ENCODE results near the gene POGK. TPM values are rescaled to one million over a fixed set of nuclear protein-coding genes. Genes with fewer than 3 reads are reported as not detected.
"Not testable (repeated sequence)": the region's sequence is repeated elsewhere in the genome, so short reads cannot be mapped to it uniquely, and the experiment has no call there.

POGK gene
- polyA plus RNA-seq, 3 donors: 41.2 to 44.2 (median 42.6) TPM

DNA sequence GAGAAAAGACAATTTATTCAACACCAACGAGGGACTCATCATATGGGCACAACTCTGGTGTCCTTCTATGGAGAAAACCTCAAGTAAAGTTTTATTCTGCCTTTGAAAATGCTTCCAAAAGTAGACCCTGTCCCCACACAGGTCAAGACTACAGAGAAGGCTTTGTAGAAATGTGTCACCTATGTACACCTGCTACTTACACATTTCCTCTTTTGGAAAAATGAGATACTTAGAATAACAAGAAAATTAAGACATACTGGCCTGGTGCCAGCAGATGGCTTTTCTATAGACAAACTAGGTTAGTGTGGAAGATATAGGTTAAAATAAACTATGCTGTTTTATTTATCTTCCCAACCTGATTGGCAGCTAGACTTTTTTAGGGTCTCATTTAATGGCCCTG lies 13.6 kb downstream of the POGK start:
- DNase-seq (ENCODE audit: low read depth in 3 of 3, low spot score in 2 of 3): no peak

DNA sequence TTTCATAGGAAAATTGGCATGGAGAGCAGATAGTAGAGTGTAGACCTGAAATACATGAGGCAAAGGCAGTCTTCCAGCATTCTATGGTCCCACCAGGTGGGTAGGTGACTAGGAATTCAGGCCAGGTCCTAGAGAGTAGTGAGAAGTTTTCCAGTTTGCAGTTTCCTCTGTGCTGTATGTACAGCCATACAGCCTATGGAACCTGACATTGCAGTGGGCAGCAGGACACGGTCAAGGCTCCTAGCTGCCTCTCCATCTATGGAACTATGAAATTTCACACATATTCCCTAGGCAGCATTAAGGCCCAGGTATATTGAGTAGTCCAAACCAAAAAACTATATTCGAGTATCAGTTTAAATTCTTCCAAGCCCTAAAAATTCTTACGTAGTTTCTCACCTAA lies 16.3 kb downstream of the POGK start:
- DNase-seq (ENCODE audit: low read depth in 3 of 3, low spot score in 2 of 3): no peak

DNA sequence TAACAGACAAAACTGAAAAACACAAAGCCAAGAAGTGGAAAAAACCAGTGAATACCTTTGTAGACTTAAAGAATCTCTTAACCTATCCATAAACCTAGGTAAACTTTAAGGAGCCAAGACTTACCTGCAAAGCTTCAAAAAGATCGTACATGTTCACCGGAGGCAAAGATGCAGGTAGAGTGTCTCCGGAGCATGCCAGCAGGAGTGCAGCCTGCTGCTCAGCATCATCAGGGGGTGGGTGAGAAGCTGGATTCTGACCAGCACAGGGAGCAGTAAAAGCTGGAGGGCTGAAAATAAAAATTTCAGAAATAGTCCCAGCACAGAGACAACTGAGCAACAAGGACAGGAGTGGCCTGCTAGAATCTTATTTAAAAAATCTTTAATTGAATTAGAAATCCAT lies 18.7 kb downstream of the POGK start:
- DNase-seq (ENCODE audit: low read depth in 3 of 3, low spot score in 2 of 3): no peak

DNA sequence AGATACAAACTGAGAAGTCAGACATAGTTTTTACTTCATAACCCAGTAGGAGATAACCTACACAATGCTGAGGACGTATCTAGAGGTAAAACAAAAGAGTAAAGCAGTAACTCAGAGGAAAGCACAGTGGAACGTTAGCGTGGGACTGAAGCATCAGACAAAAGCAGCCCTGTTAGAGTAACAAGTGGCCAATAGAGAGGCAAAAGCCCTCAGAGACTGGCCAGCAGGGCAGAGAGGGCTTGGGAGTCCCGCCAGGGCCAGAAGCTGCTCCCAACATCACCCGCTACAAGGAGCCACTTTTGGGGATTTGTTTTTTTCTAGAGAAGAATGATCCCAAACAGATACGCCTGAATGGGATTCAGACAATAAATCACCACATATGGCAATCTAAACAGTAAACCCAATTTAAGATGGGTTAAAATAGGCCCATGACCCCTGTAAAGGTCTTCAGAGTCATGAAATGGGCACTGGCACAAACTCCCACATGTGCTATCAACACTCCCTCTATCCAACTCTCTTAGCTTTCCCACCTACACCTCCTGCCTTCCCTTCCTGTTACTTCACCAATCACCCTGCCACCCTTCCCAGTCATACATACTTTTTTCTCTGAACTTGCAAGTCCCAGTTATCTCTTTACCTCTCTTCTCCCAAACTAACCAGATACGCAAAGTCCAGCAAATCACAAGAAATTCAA lies 19.6 kb downstream of the POGK start:
- DNase-seq (ENCODE audit: low read depth in 3 of 3, low spot score in 2 of 3): no peak

DNA sequence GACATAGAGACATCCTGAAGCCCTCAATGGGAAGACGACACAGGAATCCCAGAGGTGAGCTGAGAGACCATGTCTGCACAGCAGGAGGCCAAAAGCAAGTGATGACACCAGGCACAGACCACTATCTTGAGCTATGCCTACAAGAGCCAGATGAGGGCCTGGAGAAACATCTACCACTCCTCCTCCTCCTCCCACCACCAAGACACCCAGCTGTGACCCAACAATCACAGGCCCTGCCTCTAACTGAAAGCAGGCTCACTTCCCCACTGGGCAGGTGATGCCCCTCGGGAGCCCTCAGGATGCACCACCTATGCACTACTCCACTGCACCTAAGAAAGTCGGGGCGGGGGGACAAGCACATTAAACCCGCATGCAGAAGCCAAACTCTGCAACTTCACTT lies 20.3 kb downstream of the POGK start:
- DNase-seq (ENCODE audit: low read depth in 3 of 3, low spot score in 2 of 3): no peak

DNA sequence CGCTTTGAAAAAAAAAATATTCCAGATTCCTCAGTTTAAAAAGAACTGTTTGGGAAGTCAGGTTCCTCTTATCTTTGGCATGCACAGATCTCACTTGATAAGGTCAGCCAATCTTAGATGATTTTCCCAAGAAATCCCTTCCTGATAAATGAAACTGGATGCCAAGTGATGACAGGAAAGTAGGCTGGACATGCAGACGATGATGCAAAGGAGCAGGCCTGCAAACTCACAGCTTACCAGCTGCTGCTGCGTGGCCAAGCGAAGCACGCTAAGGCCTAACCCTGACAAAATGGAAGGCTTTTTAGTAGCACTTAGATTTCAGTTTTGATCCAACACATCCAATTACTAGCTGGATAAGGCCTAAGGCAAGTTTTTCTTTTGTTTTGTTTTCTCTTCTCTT lies 26.7 kb downstream of the POGK start:
- no peak for DNase-seq (ENCODE audit: low read depth in 3 of 3, low spot score in 2 of 3)

DNA sequence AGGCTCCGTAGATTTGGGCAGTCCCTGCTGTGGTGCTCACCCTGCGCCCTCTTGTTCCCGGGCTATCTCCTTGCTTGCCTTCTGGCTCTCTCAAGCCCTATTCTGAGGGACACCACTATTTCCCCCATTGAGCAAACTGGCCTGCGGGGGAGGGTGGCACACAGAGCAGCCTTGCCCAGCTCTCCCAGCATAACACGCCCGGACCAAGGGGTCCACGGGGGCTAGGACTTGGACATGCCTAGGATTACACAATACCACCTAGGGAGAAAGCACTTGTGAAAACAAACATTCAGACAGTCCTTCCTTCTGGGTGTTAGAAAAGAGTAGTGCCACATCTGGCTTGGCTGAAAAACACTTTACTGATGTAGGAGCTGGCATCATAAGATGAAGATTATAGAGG lies 29.4 kb downstream of the POGK start:
- DNase-seq (ENCODE audit: low read depth in 3 of 3, low spot score in 2 of 3): no peak

DNA sequence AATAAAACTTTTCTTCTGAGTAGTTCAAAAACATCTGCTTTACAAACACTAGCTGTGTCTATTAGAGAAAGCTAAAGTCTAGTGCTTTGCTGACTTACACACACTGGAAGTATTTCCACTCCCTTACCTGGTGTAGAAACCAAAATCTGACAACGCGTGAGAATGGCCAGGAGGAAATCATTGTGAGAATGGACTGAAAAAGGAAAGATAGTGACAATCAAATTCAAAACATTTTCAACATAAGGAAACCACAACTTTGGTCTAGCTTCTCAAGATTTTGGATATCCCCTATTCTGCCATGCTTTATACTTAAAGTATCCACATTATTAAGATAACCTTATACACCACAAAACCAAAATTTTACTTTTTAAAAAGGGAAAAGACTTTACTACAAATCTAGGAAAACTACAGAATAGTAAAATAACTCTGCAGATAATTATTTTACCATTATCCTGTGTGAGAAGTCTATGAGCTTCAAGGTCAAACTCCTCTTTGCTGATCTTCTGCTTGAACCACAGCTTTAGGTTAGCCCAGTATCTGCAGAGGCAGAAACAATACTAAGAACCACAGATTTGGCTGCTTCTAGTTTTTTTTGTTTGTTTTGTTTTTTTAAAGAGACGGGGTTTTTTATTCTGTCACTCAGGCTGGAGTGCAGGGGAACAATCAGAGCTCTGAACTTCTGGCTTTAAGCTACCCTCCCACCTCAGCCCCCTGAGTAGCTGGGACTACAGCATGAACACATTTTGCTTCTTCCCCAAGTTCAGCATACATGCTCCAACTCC lies 30.2 kb downstream of the POGK start:
- DNase-seq (ENCODE audit: low read depth in 3 of 3, low spot score in 2 of 3): no peak

DNA sequence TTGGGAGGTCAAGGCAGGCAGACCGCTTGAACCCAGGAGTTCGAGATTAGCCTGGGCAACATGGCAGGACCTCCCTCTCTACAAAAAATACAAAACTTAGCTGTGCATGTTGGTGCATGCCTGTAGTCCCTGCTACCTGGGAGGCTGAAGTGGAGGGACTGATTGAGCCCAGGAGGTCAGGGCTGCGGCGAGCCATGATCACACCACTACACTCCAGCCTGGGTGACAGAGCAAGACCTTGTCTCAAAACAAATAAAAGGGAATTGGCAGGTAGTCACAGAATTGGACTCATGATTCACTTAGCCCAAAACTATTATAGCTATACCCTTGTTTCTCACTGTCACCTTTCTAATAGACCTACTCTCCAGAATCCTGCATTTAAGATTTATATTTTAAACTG lies 31.3 kb downstream of the POGK start:
- no peak for DNase-seq (ENCODE audit: low read depth in 3 of 3, low spot score in 2 of 3)

DNA sequence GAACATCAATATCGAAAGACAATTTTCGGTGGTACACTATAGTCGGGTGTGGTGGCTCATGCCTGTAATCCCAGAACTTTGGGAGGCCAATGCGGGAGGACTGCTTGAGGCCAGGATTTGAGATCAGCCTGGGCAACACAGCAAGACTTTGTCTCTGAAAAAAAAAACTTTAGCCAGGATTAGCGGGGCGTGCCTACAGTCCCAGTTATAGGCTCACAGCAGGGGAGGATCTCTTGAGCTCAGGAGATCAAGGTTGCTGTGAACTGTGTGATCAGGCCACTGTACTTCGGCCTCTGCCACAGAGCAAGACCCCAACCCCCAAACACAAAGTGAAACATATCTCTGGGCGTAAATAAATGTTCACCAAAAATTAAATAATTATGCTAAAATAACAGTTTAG lies 35.2 kb downstream of the POGK start:
- no peak for DNase-seq (ENCODE audit: low read depth in 3 of 3, low spot score in 2 of 3)

DNA sequence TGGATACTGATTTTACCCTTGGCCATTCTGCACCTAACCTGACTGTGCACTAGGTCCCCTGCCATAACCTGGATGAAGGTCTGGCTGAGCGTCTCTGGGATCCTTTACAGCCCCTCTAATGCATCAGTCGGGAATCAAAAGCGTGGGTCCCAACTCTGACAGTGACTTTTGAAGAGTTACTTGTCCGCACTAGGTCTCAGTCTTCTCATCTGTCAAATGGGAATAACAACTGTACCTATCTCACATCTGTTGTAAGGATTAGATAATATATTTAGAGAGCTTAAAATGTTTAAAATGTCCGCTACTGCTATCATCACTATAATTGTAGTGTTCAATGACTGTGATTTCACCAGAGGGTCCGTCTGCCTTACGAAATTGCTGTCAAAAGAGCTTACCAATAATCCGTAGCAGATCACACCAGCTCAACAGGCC lies 36.0 kb downstream of the POGK start:
- peak in 1 of 3 donors; percentile 10 for DNase-seq (ENCODE audit: low read depth in 3 of 3, low spot score in 2 of 3)

DNA sequence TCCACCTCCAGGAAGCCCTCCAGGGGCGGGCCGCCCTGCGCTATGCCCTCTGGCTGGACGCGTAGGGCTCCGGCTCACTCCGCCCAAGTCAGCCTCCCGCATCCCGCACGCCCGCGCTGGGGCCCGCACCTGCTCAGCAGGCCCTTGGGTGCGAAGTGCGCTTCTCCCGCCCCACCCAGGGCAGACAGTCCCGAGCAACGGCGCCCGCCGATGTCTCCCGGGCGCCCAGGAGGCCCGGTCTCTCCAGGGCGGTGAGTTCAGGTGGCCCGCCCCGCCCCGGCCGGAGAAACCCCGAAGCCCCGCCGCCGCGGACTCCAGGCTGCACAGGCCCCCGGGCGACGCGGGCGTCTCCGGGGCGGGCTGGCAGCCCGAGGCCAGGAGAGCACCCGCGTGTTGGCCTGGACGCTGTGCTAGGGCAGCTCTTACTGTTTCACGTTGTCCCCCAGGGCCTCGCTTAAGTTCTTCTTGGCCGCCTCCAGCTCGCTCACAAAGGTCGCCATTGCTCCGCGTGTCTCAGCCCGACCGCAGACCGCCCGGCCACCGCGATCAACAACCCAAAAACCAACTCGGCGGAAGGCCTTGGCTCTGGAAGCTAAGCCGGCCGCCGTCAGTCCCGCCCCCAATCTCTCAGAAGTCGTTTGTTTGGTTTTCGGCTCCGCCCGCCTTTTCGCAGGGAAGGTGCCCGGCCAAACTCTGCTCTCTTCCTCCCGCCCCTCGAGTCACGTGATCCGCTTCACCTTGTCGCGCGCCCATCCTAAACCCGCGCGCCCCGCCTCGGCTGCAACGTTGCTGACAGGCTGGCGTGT lies 36.7 kb downstream of the POGK start, which contains the start of gene TADA1:
Gene TADA1 (minus strand): TSS at position 531 of the 806 bp plus-strand sequence. CDS start 31 bp downstream, at position 500.
- peak; percentile 85 to 97 (median 88) for DNase-seq (ENCODE audit: low read depth in 3 of 3, low spot score in 2 of 3)

DNA sequence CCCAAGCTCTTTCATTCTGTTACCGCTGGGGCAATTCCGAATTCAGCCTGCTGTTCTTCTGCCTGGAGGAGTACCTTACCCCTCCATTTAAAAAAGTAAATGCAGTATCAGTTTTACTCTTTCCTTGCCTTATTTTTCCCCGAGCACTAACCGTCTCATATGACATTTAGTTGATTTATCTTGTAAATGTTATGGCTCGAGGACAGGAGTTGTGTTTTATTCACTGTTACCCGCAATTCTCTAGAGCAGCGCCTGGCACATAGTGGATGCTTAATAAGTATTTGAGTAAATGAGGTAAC lies 37.2 kb downstream of the POGK start:
- no peak for DNase-seq (ENCODE audit: low read depth in 3 of 3, low spot score in 2 of 3)

DNA sequence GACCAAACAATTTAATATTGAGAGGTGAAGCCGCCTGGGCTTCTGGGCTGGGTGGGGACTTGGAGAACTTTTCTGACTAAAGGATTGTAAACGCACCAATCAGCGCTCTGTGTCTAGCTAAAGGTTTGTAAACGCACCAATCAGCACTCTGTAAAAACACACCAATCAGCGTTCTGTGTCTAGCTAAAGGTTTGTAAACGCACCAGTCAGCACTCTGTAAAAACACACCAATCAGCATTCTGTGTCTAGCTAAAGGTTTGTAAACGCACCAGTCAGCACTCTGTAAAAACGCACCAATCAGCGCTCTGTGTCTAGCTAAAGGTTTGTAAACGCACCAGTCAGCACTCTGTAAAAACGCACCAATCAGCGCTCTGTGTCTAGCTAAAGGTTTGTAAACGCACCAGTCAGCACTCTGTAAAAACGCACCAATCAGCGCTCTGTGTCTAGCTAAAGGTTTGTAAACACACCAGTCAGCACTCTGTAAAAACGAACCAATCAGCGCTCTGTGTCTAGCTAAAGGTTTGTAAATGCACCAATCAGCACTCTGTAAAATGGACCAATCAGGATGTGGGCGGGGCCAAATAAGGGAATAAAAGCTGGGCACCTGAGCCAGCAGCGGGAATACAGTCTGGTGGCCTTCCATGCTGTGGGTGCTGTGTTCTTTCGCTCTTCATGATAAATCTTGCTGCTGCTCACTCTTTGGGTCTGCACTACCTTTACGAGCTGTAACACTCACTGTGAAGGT lies 39.1 kb downstream of the POGK start:
- DNase-seq (ENCODE audit: low read depth in 3 of 3, low spot score in 2 of 3): not testable (repeated sequence)

DNA sequence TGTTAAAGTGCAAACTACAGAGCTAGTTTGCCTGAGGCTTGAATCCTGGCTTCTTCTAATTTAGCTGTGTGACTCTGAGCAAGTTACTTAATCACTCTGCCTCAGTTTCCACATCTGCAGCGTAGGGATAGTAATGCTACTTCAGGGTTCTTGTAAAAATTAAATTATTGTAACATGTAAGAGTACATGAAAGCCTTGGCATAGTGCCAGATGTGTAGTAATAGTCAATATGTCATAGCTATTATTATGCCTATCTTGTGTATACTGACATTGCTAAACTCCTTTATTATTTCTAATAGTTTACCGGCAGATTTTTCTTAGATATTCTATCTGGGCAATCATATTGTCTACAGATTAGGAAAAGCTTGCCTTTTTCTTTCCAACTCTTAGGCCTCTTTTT lies 43.6 kb downstream of the POGK start:
- no peak for DNase-seq (ENCODE audit: low read depth in 3 of 3, low spot score in 2 of 3)

DNA sequence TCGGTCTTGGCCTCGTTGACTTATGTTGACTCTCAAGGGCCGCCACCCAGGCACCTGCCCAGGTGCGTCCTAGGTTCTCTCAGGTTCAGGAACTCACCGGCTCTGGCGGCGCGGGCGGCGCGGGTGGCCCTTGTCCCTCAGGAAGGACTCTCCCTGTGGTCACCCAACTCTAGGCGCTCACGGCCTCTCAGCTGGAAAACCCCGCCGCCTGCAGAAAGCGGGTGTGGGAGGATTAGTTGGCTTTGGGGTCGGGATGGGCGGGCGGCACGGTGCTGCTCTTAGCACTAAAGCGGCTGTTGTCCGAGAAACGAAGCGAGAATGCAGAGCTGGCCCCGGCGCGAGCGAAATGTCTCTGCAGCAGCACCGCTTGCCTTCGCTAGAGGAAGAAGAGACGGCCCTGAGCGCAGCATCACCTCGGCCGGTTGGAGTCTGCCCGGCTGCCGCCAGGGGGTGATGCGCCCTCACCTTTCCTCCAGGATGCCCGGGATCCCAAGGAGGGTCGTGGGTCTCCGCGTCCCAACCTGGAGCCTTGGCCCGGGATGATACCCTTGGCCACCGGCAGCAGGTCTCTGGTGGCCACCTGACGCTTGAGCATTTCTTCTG lies 44.9 kb downstream of the POGK start:
- DNase-seq (ENCODE audit: low read depth in 3 of 3, low spot score in 2 of 3): peak in 1 of 3 donors; percentile 23

DNA sequence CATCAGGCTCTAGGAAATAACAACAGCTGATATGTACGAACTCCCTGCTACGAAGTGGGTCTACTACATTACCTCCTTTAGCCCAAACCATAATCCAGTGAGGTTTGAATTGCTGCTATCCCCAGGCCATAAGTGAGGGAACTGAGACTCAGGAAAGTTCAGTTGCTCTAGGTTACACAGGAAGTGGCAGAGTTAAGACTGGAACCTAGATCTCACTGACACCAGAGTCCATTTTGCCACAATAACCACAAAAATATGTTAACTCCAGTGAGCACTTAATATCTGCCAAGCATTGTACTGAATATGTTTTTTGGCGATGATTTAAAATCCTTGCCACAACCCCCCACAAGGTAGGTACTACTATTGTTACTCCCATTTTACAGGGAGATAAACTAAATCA lies 45.7 kb downstream of the POGK start:
- DNase-seq (ENCODE audit: low read depth in 3 of 3, low spot score in 2 of 3): no peak

DNA sequence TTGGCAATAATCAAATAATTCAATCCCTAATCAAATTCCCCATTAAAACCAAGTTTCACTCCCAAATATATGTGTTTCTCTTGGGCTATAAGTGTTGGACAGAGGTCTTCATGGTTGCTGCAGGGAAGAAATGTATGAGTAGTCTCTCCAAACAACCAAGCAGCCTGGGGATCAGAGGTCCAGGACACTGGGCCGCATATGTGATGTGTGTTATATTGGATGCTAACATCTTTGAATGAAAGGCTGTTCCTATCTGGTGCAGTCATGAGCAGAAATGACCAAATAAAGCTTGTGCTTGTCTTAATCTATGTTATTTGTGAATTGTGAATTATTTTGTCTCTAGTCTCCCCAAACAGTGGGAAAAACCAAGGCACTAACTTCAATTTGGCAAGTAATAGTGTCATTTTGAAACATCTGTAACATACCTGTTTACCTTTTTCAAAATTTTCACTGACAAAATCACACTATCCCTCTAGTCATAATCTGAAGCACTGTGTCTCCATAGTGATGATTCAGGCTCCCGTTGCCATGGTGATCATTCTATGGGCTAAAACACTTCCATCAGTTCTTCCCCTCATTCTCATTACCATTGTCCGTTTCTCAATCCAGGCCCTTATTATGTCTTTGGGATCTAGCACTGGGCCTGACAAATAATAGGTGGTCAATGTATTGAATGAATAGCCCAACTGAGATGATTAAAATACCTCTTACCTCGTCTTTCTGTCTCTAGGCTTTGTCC lies 49.3 kb downstream of the POGK start:
- no peak for DNase-seq (ENCODE audit: low read depth in 3 of 3, low spot score in 2 of 3)

DNA sequence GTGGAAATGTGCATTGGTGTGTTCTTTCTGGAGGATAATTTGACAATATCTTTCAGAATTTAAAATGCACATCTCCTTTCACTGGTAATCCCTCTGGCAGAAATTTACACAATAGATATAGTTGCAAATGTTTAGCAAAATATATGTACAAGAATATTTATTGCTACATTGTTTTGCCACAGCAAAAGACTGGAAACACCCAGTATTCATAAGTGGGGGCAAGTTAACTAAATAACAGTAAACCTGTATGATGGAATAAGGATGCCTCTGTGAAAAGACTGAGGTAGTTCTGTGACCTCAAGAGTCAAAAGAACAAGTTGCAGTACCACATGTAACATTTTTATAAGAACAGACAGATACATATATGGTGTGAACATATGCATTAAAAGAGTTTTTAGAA lies 50.5 kb downstream of the POGK start:
- no peak for DNase-seq (ENCODE audit: low read depth in 3 of 3, low spot score in 2 of 3)

DNA sequence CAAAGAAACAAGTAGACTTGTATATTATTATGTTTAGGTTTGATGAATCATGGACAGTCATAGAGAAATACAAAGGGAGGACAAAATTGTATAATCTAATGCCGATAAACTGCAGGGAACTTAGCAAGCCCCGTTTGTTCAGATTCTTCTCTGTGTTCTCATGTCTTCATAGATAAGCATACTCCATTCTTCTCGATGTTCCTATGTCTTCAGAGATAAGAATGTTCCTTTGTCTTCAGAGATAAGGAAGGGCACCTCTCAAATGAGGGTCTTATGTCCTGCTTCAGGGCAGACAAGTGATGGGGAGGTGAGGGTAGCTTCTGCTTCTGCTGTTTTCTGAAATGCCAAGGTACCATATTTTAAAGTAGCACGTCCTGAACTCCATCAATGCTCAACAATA lies 56.5 kb downstream of the POGK start:
- DNase-seq (ENCODE audit: low read depth in 3 of 3, low spot score in 2 of 3): no peak
